HG02852 (cell line): Measurements from ENCODE around the gene ANKRD28.
"Not testable (repeated sequence)": the region's sequence is repeated elsewhere in the genome, so short reads cannot be mapped to it uniquely, and the experiment has no call there.

Experiments
- ATAC-seq: cut with Tn5 transposase; IDR thresholded peaks from one replicate; pipeline ENCODE4 v1.9.1; 2021; ENCODE audit warnings: mild to moderate bottlenecking, moderate library complexity; ENCODE audit not compliant: unreplicated experiment

Gene ANKRD28

GRCh38 chr3:15778332-15778858, 19.4 kb downstream of the ANKRD28 start:
- ATAC-seq = no peak

GRCh38 chr3:15774931-15775560, 22.7 kb downstream of the ANKRD28 start:
- ATAC-seq = peak; percentile 73

DNA sequence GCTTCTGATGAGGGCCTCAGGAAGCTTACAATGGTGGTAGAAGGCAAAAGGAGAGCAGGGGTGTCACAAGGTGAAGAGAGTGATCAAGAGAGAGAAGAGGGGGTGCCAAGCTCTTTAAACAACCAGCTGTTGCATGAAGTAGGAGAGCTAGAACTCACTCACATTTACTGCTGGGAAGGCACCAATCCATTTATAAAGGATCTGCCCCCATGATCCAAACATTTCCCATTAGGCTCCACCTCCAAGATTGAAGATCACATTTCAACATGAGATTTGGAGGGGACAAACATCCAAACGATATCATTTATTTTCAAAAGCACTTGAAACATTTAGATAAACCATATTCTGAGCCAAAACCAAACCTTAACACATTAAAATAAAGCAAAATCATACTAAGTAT, 26.3 kb downstream of the ANKRD28 start:
- ATAC-seq = no peak

- no peak for ATAC-seq
These were observed 28.4 kb downstream of the ANKRD28 start for GRCh38 chr3:15769256-15769915.

- ATAC-seq = peak; percentile 77
These were observed 29.1 kb downstream of the ANKRD28 start for GRCh38 chr3:15768421-15769255.

DNA sequence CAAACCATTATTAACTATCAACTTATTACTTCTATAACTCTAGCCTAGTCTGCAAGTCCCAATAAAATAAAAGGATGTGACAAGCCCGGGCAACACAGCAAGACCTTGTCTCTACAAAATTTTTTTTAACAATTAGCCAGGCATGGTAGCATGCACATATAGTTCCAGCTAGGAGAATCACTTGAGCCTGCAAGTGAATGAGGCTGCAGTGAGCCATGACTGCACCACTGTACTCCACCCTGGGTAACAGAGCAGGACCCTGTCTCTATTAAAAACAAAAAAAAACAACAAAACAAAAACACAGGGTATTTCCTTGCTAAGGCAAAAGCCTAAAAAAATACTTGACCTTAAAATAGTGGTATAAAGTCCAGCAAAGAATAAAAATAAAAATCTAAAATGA, 31.4 kb downstream of the ANKRD28 start:
- no peak for ATAC-seq

DNA sequence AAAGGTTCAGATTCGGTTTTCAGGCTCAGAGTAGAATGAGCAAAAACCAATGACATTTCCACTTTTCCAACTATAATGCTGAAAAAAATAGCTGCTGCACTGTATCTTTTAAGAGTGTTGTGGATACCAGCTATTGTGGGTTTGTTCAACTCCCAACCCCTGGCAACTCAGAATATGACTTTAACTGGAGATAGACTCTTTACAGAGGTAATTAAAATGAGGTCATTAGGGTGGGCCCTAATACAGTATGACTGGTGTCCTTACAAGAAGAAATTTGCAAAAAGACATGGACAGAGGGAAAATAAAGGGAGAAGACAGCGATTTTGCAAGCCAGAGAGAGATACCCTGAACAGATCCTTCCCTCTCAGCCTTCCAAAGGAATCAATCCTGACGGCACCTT, 39.5 kb downstream of the ANKRD28 start:
- no peak for ATAC-seq

- no peak for ATAC-seq
These were observed 40.0 kb downstream of the ANKRD28 start for GRCh38 chr3:15757824-15758223.

GRCh38 chr3:15756505-15756904, 41.3 kb downstream of the ANKRD28 start:
- no peak for ATAC-seq

DNA sequence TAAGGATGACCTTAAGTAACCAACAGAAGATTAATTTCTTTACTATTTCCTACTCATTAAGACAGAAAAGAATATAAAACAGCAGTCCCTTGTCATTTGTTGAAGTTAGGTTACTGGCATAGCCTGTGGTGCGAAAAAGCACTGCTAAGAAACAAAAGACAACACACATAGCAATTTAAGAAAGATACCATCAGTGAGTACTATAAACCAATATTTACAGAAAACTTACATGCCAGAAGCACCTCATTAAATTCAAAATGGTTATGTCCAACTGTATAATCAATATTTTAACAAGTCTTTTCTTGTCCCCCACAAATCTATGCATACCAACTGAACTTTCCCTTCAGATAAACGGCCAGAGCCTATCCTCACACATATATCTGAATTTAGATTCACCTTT, 42.0 kb downstream of the ANKRD28 start:
- ATAC-seq = no peak

GRCh38 chr3:15755181-15755580, 42.6 kb downstream of the ANKRD28 start:
- ATAC-seq = no peak

- no peak for ATAC-seq
These were observed 43.7 kb downstream of the ANKRD28 start for GRCh38 chr3:15754047-15754446.

GRCh38 chr3:15753056-15753710, 44.6 kb downstream of the ANKRD28 start:
- ATAC-seq = no peak

- no peak for ATAC-seq
These were observed 46.9 kb downstream of the ANKRD28 start for GRCh38 chr3:15750879-15751278.

GRCh38 chr3:15750143-15750542, 47.6 kb downstream of the ANKRD28 start:
- no peak for ATAC-seq

DNA sequence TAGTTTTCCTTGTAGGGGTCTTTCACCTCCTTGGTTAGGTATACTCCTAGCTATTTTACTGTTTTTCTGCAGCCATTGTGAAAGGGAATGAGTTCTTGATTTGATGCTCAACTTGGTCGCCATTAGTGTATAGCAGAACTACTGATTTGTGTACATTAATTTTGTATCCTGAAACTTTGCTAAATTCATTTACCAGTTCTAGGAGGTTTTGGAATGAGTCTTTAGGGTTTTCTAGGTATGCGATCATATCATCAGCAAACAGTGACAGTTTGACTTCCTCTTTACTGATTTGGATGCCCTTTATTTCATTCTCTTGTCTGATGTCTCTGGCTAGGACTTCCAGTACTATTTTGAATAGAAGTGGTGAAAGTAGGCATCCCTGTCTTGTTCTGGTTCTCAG, 51.9 kb downstream of the ANKRD28 start:
- ATAC-seq = not testable (repeated sequence)

DNA sequence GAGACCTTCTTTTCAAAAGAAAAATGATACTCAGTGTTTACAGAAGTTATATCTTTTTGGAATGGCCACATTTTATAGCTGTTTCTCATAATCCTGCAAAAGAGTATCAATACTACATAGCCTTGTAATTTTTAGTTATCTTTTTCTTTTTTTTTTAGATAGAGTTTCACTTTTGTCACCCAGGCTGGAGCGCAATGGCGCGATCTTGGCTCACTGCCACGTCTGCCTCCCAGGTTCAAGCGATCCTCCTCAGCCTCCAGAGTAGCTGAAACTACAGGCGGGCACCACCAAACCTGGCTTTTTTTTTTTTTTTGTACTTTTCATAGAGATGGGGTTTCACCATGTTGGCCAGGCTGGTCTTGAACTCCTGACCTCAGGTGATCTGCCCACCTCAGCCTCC, 53.6 kb downstream of the ANKRD28 start:
- no peak for ATAC-seq

GRCh38 chr3:15743587-15744009, 54.2 kb downstream of the ANKRD28 start:
- no peak for ATAC-seq

GRCh38 chr3:15742236-15742635, 55.5 kb downstream of the ANKRD28 start:
- ATAC-seq = not testable (repeated sequence)

DNA sequence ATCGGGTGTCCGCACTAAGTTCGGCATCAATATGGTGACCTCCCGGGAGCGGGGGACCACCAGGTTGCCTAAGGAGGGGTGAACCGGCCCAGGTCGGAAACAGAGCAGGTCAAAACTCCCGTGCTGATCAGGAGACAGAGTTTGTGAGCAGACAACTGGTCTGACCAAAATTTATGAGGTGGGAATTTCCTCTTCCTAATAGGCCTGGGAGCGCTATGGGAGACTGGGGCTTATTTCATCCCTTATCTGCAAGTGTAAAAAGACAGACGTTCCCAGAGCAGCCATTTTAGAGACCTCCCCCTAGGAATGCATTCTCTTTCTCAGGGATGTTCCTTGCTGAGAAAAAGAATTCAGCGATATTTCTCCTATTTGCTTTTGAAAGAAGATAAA, 59.2 kb downstream of the ANKRD28 start:
- not testable (repeated sequence) for ATAC-seq

DNA sequence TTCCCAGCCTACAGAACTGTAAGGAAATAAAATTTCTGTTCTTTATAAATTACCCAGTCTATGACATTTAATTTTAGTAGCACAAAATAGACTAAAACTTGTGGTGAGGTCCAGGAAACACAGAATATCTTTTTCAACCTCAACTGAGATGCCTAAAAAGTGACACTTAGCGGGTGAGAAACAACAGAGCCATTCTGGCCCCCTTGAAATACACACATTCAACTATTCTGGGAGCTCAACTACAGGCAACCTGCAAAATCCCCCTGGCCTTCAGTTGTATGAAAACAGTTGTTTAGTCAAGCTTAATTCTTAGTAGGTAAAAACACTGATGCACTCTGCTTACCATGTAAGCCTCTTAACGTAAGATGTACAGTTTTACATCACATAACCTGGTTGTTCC, 66.8 kb downstream of the ANKRD28 start:
- no peak for ATAC-seq
